SK-N-SH (cell line): ENCODE data around the gene PTPN4. TPM values are rescaled to one million over a fixed set of nuclear protein-coding genes. Genes with fewer than 3 reads are reported as not detected.

ENCODE experiments used
- CTCF ChIA-PET: fragments of 300-600, 350-600 bp; formaldehyde crosslinking; extraction: SDS; loops from one replicate; lab custom pipeline; 2021; lab: Yijun Ruan, JAX
- POLR2A ChIA-PET: fragments of 350-600 bp; sonication (Branson Sonifier 250); formaldehyde crosslinking; extraction: SDS; loops from one replicate; lab custom pipeline; 2020; ENCODE audit warnings: antibody characterized with exemption, inconsistent platforms; lab: Yijun Ruan, JAX
- DNase-seq: peaks from one replicate; pipeline ENCODE4 v3.0.0; 2012
- H2AFZ ChIP-seq: fragments of 200-600 bp; sonication (generic); 2 replicates; pipeline ENCODE4 v1.8.1; 2016; ENCODE audit warnings: antibody characterized with exemption, mild to moderate bottlenecking, low read depth
- H3F3A ChIP-seq: fragments of 200-600 bp; sonication (generic); replicated peaks from 2 replicates; pipeline ENCODE3; 2016; ENCODE audit warnings: antibody characterized with exemption, mild to moderate bottlenecking; ENCODE audit not compliant: insufficient read depth
- H3K27ac ChIP-seq, 2 experiments: fragments of 200-500 bp in 1 of 2; fragments of 200-600 bp in 1 of 2; sonication (Bioruptor generic) in 1 of 2; sonication (generic), shearing (Covaris generic) in 1 of 2; 2 replicates each; pipeline versions ENCODE4 v1.5.1 to v1.6.1; 2014 to 2016; ENCODE audit warnings: low read depth in 2 of 2, inconsistent platforms in 1 of 2, low read length in 1 of 2, mild to moderate bottlenecking in 1 of 2, mixed read lengths in 1 of 2
- H3K27me3 ChIP-seq: fragments of 200-600 bp; sonication (generic), shearing (Covaris generic); 2 replicates; pipeline ENCODE4 v1.6.1; 2016; ENCODE audit warnings: mixed run types; ENCODE audit not compliant: insufficient read depth
- H3K36me3 ChIP-seq, 2 experiments: fragments of 200-500 bp in 1 of 2; fragments of 200-600 bp in 1 of 2; sonication (Bioruptor generic) in 1 of 2; sonication (generic) in 1 of 2; replicated peaks in 1 of 2; 2 replicates each; pipeline versions ENCODE3 to v1.5.1; 2014 to 2016; ENCODE audit warnings: low read length in 1 of 2, mild to moderate bottlenecking in 1 of 2; ENCODE audit not compliant: insufficient read depth in 2 of 2, control insufficient read depth in 1 of 2
- H3K4me1 ChIP-seq, 2 experiments: fragments of 200-500 bp in 1 of 2; fragments of 200-600 bp in 1 of 2; sonication (Bioruptor generic) in 1 of 2; sonication (generic), shearing (Covaris generic) in 1 of 2; 2 replicates each; pipeline versions ENCODE4 v1.5.1 to v1.6.1; 2014 to 2016; ENCODE audit warnings: low read depth in 1 of 2, low read length in 1 of 2, mixed run types in 1 of 2; ENCODE audit not compliant: insufficient read depth in 2 of 2, control insufficient read depth in 1 of 2
- H3K4me2 ChIP-seq: fragments of 200-600 bp; sonication (generic), shearing (Covaris generic); 2 replicates; pipeline ENCODE4 v1.6.1; 2017; ENCODE audit warnings: mixed run types
- H3K4me3 ChIP-seq, 2 experiments: fragments of 200-500 bp in 1 of 2; fragments of 200-600 bp in 1 of 2; sonication (Bioruptor generic) in 1 of 2; sonication (generic), shearing (Covaris generic) in 1 of 2; 2 replicates each; pipeline versions ENCODE4 v1.5.1 to v1.8.1; 2014 to 2016; ENCODE audit warnings: low read depth in 2 of 2, inconsistent platforms in 1 of 2, low read length in 1 of 2, mild to moderate bottlenecking in 1 of 2, mixed read lengths in 1 of 2, moderate library complexity in 1 of 2
- H3K79me2 ChIP-seq: fragments of 200-600 bp; sonication (generic); 2 replicates; pipeline ENCODE4 v1.8.1; 2017; ENCODE audit warnings: mild to moderate bottlenecking; ENCODE audit not compliant: insufficient read depth
- H3K9ac ChIP-seq: fragments of 200-600 bp; sonication (generic); 2 replicates; pipeline ENCODE4 v1.6.1; 2017; ENCODE audit warnings: mixed run types
- H3K9me2 ChIP-seq: fragments of 200-600 bp; sonication (generic); 2 replicates; pipeline ENCODE4 v1.6.1; 2017; ENCODE audit warnings: mixed run types
- H3K9me3 ChIP-seq: fragments of 200-600 bp; sonication (generic); 2 replicates; pipeline ENCODE4 v1.6.1; 2017; ENCODE audit warnings: mixed run types, mild to moderate bottlenecking, moderate library complexity
- H4K20me1 ChIP-seq: fragments of 200-600 bp; sonication (generic); 2 replicates; pipeline ENCODE4 v1.6.1; 2017; ENCODE audit warnings: mild to moderate bottlenecking, mixed run types; ENCODE audit not compliant: insufficient read depth
- CHD2 ChIP-seq: fragments of 150-350 bp; IDR thresholded peaks from 2 replicates; pipeline ENCODE4 v1.6.1; 2018; ENCODE audit warnings: low read length; ENCODE audit not compliant: partially characterized antibody
- EZH2phosphoT487 ChIP-seq: fragments of 200-600 bp; sonication (generic); IDR thresholded peaks from 2 replicates; pipeline ENCODE4 v1.6.1; 2017; ENCODE audit warnings: low read depth, mixed run types, mild to moderate bottlenecking, antibody characterized with exemption, moderate library complexity, borderline replicate concordance
- FOSL2 ChIP-seq: IDR thresholded peaks from 2 replicates; pipeline ENCODE4 v1.4.0; 2012; ENCODE audit warnings: low read depth, mild to moderate bottlenecking, moderate library complexity, borderline replicate concordance
- FOXM1 ChIP-seq: IDR thresholded peaks from 2 replicates; pipeline ENCODE4 v1.4.0; 2012; ENCODE audit warnings: low read depth, mild to moderate bottlenecking
- GABPA ChIP-seq: IDR thresholded peaks from 2 replicates; pipeline ENCODE4 v1.4.0; 2012; ENCODE audit warnings: low read depth, mild to moderate bottlenecking
- MXI1 ChIP-seq: IDR thresholded peaks from 2 replicates; pipeline ENCODE4 v1.6.1; 2012; ENCODE audit warnings: mild to moderate bottlenecking, low read depth, low read length, improper control_type of control experiment
- NFIC ChIP-seq: IDR thresholded peaks from 2 replicates; pipeline ENCODE4 v1.4.0; 2012; ENCODE audit warnings: borderline replicate concordance
- RAD21 ChIP-seq: IDR thresholded peaks from 2 replicates; pipeline ENCODE4 v1.6.1; 2012; ENCODE audit warnings: mild to moderate bottlenecking, low read length
- RCOR1 ChIP-seq: fragments of 150-350 bp; IDR thresholded peaks from 2 replicates; pipeline ENCODE4 v1.6.1; 2017; ENCODE audit warnings: antibody characterized with exemption, low read length
- RXRA ChIP-seq: IDR thresholded peaks from 2 replicates; pipeline ENCODE4 v1.4.0; 2012; ENCODE audit warnings: low read depth, mild to moderate bottlenecking, borderline replicate concordance
- SIN3A ChIP-seq: IDR thresholded peaks from 2 replicates; pipeline ENCODE4 v1.6.1; 2012; ENCODE audit warnings: low read depth, mild to moderate bottlenecking, low read length, moderate library complexity, borderline replicate concordance
- SMC3 ChIP-seq: IDR thresholded peaks from 2 replicates; pipeline ENCODE4 v1.6.1; 2012; ENCODE audit warnings: low read depth, low read length, improper control_type of control experiment
- TCF12 ChIP-seq: IDR thresholded peaks from 2 replicates; pipeline ENCODE4 v1.4.0; 2012
- USF1 ChIP-seq: IDR thresholded peaks from 2 replicates; pipeline ENCODE4 v1.4.0; 2012; ENCODE audit warnings: low read depth, borderline replicate concordance
- WGBS: methylation state at CpG from one replicate; pipeline ENCODE4 v1.1.6; 2017; ENCODE audit warnings: low lambda C conversion rate; 5-methylcytosine and 5-hydroxymethylcytosine counted together
- polyA plus RNA-seq, 3 experiments: library from polyadenylated mRNA; depleted of rRNA; stranded (reverse); fragments of >200 nt; gene quantifications; 2 replicates each; pipeline ENCODE4 v1.2.3, GENCODE V29; 2012
- TF ChIP-seq, protein P1 (sequence below): fragments of 200-600 bp; sonication (generic); IDR thresholded peaks from 2 replicates; pipeline ENCODE4 v1.6.1; 2017; ENCODE audit warnings: antibody characterized with exemption, mild to moderate bottlenecking, moderate library complexity
- TF ChIP-seq, protein P2 (sequence below): IDR thresholded peaks from 2 replicates; pipeline ENCODE4; 2012

The PTPN4 gene
- polyA plus RNA-seq, 1 of the 3 experiments (the other 2 are of a cell fraction) = 6.2 TPM

DNA sequence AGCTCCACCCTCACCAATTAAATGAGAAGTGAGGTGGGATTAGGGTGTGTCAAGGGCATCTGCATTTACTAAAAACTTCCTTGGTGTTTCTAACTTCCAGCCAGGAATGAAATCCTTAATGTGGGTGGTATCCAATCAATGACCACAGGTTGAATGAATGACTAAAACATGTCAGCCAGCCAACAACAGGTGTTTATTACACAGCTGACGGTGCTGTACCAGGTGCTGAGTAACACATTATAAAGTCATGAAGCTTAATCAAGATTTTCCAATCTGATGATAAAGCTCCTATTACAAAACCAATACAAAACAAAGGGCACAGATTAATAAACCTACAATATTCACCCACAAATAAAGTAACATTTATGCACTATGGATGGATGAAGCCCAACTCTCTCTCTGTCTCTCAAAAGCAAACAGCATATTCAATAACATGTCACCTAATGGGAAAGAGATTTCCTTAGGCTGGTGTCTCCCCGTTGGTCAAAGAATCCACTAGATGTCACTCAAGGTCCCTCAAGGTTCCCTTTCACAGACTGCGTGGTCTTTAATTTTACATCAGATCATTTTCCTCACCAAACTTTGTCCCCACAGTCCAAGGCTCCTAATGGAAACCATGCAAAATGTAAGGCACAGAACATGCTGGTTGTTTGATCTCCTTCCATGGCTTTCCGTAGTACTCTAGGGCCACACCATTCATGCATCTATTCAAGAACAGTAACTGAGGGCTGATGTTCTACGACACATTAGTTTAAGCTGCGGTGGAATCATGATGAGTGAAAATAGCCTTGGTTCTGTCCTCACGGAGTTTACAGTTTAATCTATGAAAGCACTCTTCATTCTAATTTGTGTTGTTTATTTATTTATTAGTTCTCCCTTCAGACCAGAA is 6.4 kb upstream of the PTPN4 start:
- peak; percentile 79 for TF ChIP-seq SMC3
- TF ChIP-seq, protein P1, sequence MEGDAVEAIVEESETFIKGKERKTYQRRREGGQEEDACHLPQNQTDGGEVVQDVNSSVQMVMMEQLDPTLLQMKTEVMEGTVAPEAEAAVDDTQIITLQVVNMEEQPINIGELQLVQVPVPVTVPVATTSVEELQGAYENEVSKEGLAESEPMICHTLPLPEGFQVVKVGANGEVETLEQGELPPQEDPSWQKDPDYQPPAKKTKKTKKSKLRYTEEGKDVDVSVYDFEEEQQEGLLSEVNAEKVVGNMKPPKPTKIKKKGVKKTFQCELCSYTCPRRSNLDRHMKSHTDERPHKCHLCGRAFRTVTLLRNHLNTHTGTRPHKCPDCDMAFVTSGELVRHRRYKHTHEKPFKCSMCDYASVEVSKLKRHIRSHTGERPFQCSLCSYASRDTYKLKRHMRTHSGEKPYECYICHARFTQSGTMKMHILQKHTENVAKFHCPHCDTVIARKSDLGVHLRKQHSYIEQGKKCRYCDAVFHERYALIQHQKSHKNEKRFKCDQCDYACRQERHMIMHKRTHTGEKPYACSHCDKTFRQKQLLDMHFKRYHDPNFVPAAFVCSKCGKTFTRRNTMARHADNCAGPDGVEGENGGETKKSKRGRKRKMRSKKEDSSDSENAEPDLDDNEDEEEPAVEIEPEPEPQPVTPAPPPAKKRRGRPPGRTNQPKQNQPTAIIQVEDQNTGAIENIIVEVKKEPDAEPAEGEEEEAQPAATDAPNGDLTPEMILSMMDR = peak; percentile 73
- no peak for TF ChIP-seq CHD2
- no peak for TF ChIP-seq SIN3A
- no peak for TF ChIP-seq MXI1
- TF ChIP-seq TCF12 = no peak
- peak; percentile 87 for TF ChIP-seq RAD21
- TF ChIP-seq FOSL2 = no peak
- TF ChIP-seq RXRA = no peak
- Histone ChIP-seq H3K4me3 (no peak overlapping the region; a peak in 1 of 4 replicates), H3K4me1 (peaks cover 0 to 22% of the 10 kb centered on the region in 2 experiments; a peak in 3 of 4 replicates), H3K4me2 (no peak overlapping the region), H2AFZ (no peak overlapping the region), H3K27me3 (no peaks in the 10 kb centered on the region), H3K79me2 (no peaks in the 10 kb centered on the region), H3K27ac (no peak overlapping the region), H3K36me3 (no peaks in the 10 kb centered on the region), H3K9me3 (no peaks in the 10 kb centered on the region), H4K20me1 (no peaks in the 10 kb centered on the region), H3F3A (peaks cover 19% of the 10 kb centered on the region), H3K9ac (no peak overlapping the region), H3K9me2 (no peaks in the 10 kb centered on the region)
- ChIA-PET POLR2A (no interaction called here), CTCF (interaction anchor here (0.6 to 2.1 kb wide), 36 partner anchors 10 to 561 kb away, joined by 3 to 30 read pairs (median 4); partner anchors contain the start of gene EPB41L5)
- 60% methylated on average over 7 of the region's 7 CpGs for WGBS
- DNase-seq = peak; percentile 56

DNA sequence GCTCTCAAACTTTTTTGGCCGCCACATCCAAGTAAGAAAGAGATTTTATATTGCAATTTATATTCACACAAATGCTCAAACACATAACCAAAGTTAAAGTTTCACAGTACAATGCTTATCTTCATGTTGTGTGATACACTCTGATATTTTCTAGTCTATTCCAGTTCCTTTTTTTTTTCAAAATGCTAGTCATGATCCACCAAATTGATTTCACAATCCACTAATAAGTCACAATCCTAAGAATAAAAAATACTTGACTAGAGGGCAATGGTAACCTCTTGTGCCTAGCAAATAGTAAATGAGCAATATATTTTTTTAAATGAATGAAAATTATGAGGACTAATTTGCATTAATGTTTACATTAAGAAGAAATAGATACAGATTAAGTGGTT is 5.8 kb upstream of the PTPN4 start:
- Histone ChIP-seq H3K27me3 (no peaks in the 10 kb centered on the region), H3K9me2 (no peaks in the 10 kb centered on the region), H3K27ac (no peak overlapping the region), H3K9ac (no peak overlapping the region), H2AFZ (no peak overlapping the region), H3K4me2 (no peak overlapping the region), H3K36me3 (no peaks in the 10 kb centered on the region), H3F3A (peaks cover 19% of the 10 kb centered on the region), H3K4me3 (no peak overlapping the region), H3K9me3 (no peaks in the 10 kb centered on the region), H3K79me2 (no peaks in the 10 kb centered on the region), H4K20me1 (no peaks in the 10 kb centered on the region), H3K4me1 (peaks cover 0 to 17% of the 10 kb centered on the region in 2 experiments; a peak in 3 of 4 replicates)
- DNase-seq = no peak
- ChIA-PET CTCF (interaction anchor here (0.6 to 2.1 kb wide), 19 partner anchors 11 to 560 kb away, joined by 3 to 30 read pairs (median 5); no protein-coding TSS in a partner anchor), POLR2A (no interaction called here)
- WGBS = 100% methylated on average over 1 of the region's 1 CpG
- no peak for TF ChIP-seq NFIC
- TF ChIP-seq GABPA = no peak
- no peak for TF ChIP-seq RCOR1
- TF ChIP-seq, protein P2, sequence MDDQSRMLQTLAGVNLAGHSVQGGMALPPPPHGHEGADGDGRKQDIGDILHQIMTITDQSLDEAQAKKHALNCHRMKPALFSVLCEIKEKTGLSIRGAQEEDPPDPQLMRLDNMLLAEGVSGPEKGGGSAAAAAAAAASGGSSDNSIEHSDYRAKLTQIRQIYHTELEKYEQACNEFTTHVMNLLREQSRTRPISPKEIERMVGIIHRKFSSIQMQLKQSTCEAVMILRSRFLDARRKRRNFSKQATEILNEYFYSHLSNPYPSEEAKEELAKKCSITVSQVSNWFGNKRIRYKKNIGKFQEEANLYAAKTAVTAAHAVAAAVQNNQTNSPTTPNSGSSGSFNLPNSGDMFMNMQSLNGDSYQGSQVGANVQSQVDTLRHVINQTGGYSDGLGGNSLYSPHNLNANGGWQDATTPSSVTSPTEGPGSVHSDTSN = no peak
- TF ChIP-seq FOXM1 = no peak
- TF ChIP-seq USF1 = no peak
- TF ChIP-seq MXI1 = no peak
- no peak for TF ChIP-seq EZH2phosphoT487
